Activated gamma-delta T cell treated with anti-CD3 and anti-CD28 coated beads, Interleukin-2, amount 50 U/mL, for 16 hours (primary cell): ENCODE results near the gene RIN3.

Experiments
- DNase-seq: peaks from one replicate; pipeline ENCODE4 v3.0.0-alpha.2; 2020; ENCODE audit warnings: low read depth

RIN3 gene

DNA sequence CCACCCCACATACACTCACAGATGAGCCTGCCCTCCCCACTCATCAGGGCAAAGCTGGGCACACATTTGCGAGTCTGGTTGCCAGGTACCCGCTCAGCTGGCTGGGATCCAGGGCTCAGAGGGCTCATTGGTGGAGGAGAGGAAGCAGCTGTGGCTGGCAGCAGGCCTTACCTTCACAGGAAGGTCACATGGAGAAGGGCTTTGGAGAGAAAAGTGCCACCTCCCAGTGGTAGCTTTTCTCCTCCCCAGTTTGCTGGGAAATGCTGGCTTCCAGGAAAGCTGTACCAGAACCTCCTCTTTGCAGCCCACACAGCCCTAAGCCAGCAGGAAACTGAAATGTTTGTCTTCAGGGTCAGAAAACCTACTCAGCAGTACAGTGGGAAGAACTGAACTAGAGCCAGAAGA lies 179.2 kb downstream of the RIN3 start:
- DNase-seq: no peak

DNA sequence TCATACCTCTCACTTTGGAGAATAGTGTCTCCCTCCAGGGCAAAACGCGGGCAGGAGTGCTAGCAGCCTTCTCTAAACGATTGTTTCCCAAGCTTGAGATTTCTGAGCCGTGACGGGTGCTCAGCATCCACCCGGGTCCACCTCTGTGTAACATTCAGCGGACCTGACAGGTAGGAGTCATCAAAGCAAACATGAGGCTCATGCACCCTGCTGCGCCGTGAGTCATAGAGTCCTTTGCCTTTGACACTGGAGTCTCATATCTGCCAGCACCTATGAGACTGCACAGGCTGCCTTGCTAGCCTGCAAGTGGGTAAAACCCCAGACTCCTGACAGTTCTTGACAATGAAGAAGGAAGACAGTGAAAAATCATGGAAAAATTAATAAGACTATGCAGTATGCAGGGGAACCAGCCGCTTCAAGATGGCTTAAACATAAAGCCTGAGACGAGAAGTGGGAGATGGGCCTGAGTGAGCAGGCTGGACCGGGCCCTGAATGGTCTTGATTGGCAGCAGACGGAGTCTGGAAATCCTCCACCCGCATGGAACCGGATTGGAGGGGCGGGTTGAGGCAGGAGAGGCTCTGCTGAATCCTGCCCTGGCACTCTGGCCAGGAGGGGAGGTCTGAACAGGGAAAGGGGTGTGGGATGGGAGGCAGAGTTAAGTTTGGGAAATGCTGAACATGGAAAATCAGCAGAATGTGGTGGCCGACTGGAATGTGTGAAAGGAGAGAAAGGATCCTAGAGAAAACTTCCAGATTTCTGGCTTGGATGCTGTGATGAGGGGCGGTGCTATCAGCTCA lies 180.6 kb downstream of the RIN3 start:
- no peak for DNase-seq

DNA sequence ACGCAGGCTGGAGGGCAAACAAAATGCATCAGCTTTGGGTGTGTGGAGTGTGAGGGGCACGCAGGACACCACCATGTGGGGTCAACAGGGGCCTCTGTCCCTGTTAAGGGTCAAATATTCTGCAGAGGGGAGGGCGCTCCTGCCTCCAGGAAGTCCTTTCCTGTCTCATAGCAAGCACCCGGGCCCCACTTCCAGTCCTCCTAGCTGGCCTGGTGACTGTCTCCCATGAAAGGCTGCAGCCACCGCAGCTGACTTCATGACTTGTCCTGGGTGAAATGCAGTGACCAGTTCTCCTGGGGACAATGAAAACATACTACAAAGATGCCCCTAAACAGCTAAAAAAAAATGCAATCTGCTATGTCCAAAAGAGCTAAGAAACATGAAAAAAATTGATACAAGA lies 181.2 kb downstream of the RIN3 start:
- no peak for DNase-seq

DNA sequence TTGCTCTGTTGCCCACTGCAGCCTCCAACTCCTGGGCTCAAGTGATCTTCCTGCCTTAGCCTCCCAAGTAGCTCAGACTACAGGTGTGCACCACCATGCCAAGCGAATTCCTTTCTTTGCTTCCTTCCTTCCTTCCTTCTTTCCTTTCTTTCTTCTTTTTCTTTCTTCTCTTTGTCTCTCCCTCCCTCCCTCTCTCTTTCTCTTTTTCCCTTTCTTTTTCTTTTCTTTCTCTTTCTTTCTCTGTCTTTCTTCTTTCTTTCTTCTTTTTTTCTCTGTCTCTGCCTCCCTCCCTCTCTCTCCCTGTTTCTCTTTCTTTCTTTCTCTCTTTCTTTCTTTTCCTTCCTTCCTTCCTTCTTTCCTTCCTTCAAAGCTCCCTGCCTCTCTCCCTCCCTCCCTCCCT lies 182.0 kb downstream of the RIN3 start:
- no peak for DNase-seq

DNA sequence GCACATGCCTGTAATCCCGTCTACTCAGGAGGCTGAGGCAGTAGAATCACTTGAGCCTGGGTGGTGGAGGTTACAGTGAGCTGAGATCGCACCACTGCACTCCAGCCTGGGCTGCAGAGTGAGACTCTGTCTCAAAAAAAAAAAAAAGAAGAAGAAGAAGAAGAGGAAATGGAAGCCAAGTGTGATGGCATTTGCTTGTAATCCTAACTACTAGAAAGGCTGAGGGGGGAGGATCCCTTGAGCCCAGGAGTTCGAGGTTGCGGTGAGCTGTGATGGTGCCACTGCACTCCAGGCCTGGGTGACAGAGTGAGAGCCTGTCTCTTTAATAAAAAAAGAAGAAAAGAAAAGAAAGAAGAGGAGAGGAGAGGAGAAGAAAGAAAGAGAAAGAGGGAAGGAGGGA lies 182.8 kb downstream of the RIN3 start:
- no peak for DNase-seq

DNA sequence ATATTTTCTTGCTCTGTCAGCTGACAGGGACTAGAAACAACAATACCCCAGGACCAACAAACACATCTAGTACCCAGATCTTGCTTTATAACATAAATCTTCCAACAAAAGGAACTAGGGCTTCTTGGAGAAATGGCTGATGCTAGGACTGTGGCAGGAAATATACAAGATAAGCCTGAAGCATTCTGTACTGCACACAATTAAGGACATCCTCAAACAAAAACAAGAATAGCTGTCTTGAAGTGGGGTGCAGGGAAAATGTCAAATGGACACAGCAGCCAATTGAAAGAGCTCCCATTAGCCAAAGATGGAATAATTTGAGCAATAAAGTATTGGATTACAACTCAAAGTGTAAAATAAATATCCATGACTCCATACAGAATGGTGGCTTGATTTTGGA lies 184.8 kb downstream of the RIN3 start:
- no peak for DNase-seq

DNA sequence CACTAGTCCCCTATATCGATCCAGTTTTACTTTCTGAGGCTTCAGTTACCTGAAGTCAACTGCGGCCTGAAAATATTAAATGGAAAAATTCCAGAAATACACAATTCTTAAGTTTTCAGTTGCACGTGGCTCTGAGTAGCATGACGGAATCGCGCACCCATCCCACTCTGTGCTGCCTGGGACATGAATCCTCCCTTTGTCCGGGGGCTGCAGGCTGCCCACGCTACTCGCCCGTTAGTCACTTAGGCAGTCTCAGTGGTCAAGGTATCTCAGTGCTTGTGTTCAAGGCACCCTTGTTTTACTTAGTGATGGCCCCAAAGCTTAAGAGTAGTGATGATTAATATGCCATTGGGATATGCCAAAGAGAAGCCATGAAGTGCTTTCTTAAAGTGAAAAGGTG lies 188.2 kb downstream of the RIN3 start:
- DNase-seq: no peak

DNA sequence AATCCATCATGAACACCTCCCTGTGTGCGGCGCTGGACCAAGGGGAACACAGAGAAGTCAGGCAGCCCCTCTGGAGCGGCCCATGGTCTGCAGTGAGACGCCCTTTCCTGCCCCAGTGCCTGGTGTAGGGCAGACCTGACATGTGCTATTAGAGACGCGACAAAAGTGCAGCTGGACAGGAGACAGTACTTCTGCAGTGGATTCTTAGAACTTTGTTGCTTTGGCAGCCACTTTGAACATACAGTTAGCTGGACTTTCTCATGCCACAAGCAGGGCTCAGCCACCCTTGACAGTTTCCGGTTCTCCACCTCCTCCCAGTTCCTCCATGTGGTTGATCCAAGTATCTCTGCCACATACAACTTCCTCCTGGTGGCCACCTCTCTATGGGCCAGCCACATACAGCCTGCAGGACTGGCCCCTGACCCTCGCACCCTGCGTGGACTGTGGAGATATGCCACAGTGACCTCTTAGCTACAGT lies 188.9 kb downstream of the RIN3 start:
- DNase-seq: no peak

DNA sequence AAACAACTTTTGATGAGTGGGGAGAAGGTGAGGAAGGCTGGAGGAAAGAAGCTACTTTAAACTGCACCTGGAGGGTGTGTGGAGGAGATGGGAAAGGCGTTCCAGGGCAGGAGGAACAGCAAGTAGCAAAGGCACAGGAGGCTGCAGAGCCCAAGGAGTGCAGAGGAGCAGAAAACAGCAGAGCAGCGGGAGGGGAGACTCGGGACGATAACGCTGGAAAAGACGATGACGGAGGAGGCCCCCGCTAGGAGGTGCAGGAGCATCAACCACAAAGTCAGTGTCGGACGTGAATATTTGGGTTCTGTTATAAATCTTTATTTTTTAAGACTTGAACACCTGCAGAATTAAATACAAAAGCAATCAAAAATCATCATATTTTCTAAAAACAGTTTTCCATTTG lies 189.9 kb downstream of the RIN3 start:
- DNase-seq: no peak

DNA sequence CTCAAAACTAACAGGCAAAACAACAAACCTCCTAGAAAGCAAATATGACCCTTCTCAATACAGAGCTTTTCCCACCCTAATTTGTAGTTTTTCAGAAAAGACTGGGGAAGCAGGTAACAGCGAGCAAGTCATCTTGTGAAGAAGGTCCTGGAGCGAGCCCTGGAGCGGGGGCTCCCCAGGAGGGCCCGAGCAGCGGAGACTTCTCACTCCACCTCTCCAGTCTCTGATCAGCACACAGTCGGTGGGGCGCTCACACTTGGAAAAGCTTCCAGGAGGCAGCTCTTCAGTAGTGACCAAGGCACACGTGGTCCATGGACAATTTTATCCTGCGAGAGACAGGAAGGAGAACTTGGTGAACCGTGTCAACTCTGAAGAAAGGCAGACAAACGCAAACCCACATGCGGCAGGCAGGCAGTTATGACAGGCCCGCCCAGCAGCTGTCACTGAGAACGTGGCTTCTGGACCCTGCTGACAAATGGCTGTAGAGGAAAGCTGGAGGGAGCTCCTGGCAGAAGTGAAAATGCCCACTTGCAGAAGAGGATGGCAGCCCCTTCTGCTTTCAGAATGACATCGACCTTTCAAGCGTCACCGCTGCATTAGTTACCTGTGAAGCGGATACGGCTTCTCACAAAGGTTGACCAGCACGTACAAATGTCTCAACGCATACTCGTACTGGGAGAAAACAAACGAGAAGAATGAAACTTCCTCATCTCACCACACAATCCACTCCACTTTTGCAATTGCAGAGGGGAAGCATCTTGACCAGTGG lies 190.6 kb downstream of the RIN3 start:
- DNase-seq: no peak

DNA sequence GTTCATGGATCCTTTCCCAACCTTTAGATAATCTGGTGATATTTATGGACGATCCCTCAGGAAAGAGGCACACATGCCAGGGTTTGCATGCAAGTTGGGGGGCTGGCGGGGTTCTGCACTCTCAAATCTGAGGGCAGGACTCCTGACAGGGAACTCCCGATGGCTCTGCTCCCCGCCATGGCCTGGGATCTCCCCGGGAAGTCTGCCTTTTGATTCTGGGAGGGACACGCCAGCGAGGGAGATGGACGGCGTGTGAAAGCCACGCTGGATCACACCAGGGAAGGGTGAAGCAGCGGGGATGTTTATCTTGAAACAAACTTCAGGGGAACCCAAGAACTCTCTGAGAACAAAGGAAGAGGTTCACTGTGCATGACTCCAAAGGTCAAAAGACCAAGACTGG lies 191.2 kb downstream of the RIN3 start:
- no peak for DNase-seq

DNA sequence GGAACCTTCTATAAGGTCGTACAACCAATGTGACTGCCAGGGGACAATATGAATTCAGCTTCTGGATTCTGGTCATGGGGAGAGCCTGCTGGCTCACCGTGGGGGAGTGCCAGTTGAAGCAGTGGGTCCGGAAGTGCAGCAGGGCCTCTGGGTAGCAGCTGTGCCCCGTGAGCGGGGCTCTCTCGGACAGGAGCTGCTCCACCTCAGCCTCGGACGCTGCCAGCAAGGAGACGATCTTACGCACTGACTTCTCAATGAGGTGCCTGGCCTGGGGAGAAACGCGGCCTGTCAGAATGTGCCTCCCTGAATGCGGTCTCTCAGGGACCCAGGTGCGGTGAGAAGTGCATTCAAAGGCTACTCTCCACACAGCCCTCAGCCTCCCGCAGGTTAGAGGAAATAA lies 192.8 kb downstream of the RIN3 start:
- no peak for DNase-seq

DNA sequence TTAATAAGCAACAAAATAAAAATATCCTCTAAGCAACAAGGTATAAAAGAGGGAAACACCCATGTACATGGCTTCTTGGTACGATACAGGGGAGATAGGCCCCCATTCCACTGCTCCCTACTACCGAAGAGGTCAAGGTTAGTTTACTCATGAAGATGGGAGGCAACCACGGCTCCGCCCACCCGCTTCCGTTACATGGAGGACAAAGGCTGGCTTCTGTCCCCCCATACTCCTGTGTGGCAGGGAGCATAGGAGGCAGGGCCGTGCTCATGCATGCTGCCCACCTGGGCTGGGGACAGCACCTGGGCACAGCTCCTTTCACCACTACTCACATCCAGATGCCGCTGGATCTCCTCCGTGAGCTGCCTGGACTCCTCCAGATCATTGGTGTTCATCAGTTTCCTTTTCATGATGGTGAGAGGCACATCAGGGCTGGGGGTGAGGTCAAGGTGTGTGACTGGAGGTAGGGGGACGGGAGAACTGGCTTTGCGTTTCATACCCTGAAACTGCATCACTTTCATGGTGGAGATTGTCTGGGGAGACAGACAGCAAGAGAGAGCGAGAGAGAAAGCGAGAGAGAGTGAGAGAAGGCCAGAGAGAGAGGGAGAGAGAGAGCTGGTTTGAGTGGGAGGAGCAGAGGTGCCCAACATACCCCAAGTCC lies 195.9 kb downstream of the RIN3 start:
- DNase-seq: no peak

DNA sequence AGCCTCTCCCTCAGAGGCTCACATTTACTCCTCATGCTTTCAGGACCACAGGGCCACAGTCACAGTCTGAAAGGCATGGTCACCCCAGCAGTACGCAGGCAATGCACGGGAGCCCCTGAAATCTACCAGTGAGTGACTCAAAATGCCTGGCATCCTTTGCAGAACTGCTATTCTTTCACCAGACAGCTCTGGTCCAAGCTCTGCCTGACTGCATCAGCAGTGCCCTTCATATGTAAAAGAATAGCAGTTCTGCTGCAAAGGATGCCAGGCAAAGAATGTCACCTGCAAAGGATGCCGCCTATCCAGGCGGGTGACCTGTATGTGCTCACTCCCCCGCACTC lies 196.4 kb downstream of the RIN3 start:
- DNase-seq: no peak

DNA sequence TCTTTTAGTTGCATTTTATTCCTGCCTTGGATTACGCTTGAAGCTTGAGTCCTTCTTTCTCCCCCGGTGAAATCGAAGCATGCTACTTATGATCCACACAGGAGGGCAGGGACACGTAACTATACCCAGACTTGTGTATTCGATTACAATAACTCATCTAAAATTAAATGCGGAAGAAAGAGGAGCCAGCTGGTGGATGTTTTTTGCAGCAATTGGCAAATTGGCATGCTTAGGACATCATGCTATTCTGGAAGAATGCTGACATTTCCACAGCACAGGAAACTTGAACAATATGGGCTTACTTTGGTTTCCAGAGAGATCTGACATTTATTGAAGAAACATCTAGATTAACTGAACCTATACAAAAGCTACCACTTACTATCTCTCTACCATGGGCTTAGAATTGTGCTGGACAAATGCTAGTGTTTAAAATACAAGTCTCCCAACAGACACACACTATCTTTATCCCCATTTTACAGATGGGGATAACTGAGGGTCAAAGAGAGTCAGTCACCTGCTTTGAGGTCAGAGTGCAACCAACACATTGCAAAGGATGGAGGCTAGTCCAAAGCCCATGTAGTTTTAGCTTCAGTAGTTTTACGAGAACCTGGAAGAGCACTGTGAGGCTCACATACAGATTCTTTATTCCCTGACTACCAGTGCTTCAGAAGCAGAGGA lies 198.5 kb downstream of the RIN3 start:
- DNase-seq: no peak

DNA sequence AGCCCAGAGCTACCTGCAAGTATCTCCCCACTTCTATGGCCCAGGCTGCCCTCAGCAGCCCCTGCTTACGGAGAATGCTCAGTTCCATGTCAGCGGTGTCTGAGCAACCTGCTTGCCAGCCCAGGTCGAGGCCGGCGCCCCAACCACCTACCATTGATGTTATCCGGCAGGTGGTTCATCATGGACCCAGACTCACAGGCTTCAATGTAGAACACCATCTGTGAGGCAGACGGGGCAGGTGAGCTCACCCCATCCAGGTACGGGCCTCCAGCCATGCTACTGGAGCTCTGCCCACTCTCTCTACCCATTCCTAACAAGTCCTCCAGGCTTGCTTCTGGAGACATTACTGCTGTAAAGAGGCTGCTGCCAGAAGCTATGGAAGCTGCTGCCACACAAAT lies 199.1 kb downstream of the RIN3 start:
- DNase-seq: no peak

DNA sequence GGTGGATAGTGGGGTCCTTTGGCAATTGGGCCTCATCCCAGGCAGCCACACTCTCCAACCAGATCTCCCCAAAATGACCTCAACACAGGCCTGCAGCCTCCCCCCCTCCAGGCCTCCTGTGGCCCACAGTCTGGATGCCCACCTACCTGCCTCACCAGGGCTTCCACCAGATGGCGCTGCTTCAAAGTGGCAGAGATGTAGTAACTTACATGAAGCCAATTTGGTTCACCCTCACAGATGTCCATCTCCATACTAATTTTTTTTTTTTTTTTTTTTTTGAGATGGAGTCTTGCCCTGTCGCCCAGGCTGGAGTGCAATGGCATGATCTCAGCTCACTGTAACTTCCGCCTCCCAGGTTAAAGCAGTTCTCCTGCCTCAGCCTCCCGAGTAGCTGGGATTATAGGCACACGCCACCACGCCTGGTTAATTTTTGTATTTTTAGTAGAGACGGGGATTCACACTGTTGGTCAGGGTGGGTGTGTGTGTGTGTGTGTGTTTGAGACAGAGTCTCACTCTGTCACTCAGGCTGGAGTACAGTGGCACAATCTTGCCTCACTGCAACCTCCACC lies 201.2 kb downstream of the RIN3 start:
- peak; percentile 76 for DNase-seq

DNA sequence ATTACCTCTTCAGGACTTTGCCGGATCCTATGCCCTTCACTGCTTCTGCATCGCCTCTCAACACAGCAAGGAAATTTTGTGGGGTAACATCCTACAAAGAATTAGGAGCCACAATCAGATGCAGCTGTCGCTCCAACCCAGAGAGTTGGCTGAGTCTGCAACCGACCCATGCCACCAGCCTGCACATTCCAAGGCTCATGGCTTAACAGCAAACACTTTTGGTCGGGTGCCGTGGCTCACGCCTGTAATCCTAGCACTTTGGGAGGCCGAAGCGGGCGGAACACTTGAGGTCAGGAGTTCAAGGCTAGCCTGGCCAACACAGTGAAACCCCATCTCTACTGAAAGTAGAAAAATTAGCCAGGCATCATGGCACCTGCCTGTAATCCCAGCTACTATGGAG lies 202.6 kb downstream of the RIN3 start:
- DNase-seq: no peak

DNA sequence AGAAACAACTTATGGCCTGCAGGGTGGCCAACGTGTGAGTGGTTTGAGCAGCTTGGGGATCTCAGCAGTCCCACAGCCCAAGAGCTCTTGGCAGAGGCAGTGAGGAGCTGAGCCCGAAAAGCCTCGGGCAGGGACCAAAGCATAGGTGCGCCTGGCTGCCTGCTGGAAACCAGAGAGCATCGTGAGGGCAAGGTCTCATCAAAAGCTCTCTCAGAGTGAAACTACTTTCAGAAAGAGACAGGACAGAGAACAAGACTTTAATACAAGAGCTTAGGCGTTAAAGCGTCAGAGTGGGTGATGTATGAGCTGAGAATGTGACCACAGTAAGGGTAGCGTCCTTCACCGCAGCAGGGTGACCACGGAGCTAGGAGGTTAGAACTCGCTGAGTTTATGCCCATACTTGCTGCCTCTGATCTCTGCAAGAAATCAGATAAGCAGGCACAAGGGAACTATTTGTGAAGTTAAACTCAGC lies 204.0 kb downstream of the RIN3 start:
- no peak for DNase-seq

DNA sequence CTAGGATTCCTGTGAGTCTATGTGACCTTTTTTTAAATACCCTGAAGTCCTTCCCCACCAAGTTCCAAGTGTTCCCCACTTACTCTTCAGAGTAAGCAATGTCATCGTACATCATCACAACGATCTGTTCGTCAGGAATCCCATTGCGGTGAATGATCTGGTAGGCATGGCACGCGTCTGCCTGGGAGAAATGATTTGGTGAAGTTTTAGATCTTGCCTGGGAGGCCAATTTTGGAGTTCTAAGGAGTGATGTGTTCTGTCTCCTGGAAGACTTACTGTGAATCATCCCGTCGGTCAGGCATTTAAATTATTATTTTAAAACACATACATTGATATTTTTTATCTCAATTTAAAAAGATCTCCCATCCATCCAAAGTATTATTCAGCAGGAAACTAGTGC lies 205.1 kb downstream of the RIN3 start:
- DNase-seq: no peak

DNA sequence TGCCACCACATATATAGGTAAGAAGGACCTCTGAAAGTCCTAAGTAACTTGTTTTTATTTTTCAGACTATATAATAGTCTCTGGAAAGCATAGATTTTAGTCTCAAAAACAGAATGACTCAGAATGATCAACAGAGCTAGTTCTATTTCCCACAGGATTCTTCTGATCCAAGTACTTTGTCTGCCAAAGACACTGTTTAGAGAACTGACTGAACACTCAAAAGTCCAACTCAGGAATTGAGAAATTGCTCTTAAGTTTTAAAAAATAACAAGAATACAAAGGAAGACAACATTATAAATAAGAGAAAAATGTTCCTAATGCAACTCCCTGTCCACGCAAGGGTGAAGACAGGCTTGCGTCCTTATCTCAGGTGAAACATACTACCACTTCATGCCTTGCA lies 205.8 kb downstream of the RIN3 start:
- no peak for DNase-seq

DNA sequence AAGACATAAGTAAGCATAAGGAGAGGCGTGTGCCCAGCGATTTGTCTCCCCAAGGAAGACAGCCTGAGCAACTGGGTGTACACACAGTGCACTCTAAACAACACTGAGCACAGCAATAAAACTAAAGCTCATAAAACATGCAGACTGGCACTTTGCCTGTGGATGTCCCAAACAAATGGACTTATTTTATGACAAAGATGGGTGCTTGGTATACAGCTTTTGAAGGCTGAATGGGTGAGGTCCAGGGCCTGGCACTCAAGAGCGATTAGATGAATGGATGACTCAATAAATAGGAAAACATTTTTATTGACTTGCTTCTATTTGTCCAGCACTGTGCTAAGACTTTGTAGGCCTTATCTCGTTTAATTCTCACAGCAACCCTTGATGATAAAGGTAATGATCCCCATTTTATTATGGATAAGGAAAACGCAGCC lies 206.3 kb downstream of the RIN3 start:
- DNase-seq: no peak
